ENCODE measurements around the gene INPP5F. TPM values are rescaled to one million over a fixed set of nuclear protein-coding genes. Genes with fewer than 3 reads are reported as not detected.

Gene INPP5F
- total and polyA plus RNA-seq, 2 of the 13 experiments (the other 11 are each of a cell fraction or from before 2014, with no cell fraction given), result 12.5 to 15.7 TPM

- TF ChIP-seq ZNF609 (CRISPR knock-in tag; IDR thresholded peaks at IDR 0.05; ENCODE audit: borderline replicate concordance) (peak; percentile 67; the same call in 1 of the 2 replicates), ZBTB33 (CRISPR knock-in tag; IDR thresholded peaks at IDR 0.05) (no peak), FOXP4 (CRISPR knock-in tag; IDR thresholded peaks at IDR 0.05) (peak; percentile 81), CREB1 (IDR thresholded peaks at IDR 0.05) (no peak), CREB1 (CRISPR knock-in tag; IDR thresholded peaks at IDR 0.05) (peak; percentile 47; the same call in 1 of the 2 replicates), HOXD1 (CRISPR knock-in tag; IDR thresholded peaks at IDR 0.05) (no peak), ZFP1 (CRISPR knock-in tag; IDR thresholded peaks at IDR 0.05) (0 out of 2 replicates have a peak, but pooled peaks have one; percentile 47), ZNF44 (CRISPR knock-in tag; IDR thresholded peaks at IDR 0.05) (no peak), ATF4 (CRISPR knock-in tag; IDR thresholded peaks at IDR 0.05) (peak in 1 of 2 experiments; percentile 81; a peak in 2 of 4 replicates), CCDC6 (CRISPR knock-in tag; IDR thresholded peaks at IDR 0.05) (no peak), SOX5 (CRISPR knock-in tag; IDR thresholded peaks at IDR 0.05; ENCODE audit: borderline replicate concordance) (peak; percentile 69; the same call in 1 of the 2 replicates), TMF1 (CRISPR knock-in tag; IDR thresholded peaks at IDR 0.05; ENCODE audit: low read depth) (no peak), GATAD2A (CRISPR knock-in tag; IDR thresholded peaks at IDR 0.05) (peak; percentile 59; the same call in 1 of the 2 replicates), KAT8 (CRISPR knock-in tag; IDR thresholded peaks at IDR 0.05) (0 out of 2 replicates have a peak, but pooled peaks have one; percentile 35), ZNF503 (CRISPR knock-in tag; IDR thresholded peaks at IDR 0.05) (0 out of 2 replicates have a peak, but pooled peaks have one; percentile 47), JUNB (CRISPR knock-in tag; IDR thresholded peaks at IDR 0.05; ENCODE audit: borderline replicate concordance) (peak; percentile 22; the same call in 1 of the 2 replicates), ETV5 (CRISPR knock-in tag; IDR thresholded peaks at IDR 0.05; ENCODE audit: borderline replicate concordance) (peak; percentile 68; the same call in 1 of the 2 replicates)
These were observed 58.7 kb downstream of the INPP5F start (continued) for GRCh38 chr10:119784340-119785067.
